NCI-H1694 (cell line): Measurements from ENCODE around the gene ACTN1.
"Not testable (repeated sequence)": the region's sequence is repeated elsewhere in the genome, so short reads cannot be mapped to it uniquely, and the experiment has no call there.

Source experiments
- DNase-seq: peaks from one replicate; lab custom pipeline; 2025; lab: John Stamatoyannopoulos, UW

The ACTN1 gene

GRCh38 chr14:68862954-68863594 lies 116.0 kb downstream of the ACTN1 start:
- peak; percentile 94 for DNase-seq

DNA sequence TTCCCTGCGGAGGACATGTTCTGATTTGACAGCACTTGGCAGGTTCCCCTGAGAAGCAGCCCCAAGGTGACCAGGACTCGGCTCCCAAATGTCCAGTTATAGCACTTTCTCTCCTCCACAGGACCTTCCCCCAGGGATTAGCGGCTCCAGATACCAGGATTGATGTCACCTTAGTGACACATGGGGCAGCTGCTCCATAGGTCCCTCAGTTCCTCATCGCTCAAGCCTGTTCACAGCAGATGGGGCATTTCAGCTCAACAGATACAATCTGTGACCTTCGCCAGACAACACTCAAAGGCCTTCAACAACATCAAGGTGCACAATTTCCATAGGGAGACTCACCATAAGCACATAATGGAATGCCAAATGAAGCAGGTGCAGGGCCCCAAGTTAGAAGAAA lies 118.3 kb downstream of the ACTN1 start:
- DNase-seq, result no peak

DNA sequence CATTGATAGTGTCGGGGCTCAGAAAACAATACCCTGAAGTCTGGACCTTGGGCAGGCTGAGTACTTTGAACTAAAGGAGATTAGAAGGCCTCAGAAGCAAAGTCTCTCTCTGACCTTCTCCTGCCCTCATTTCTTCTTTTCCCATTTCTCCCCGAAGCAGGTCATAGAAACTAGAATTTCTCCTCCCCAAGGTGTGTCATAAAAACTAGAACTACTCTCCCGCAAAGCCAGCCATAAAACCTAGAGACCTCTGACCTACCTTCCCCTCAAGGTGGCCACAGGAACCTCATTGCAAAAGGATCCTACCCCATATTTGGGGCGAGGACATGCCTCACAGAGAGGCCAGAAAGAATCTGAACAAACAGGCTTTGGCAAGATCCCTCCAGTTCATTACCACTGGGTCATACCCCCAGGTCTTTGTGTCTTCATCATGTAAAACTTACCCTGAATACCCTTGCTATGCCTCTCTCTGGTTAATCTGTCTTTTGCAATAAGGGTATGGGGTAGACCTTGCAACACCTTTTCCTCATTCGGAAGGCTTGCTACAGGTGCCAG lies 121.5 kb downstream of the ACTN1 start:
- DNase-seq, result no peak

GRCh38 chr14:68856572-68856971 lies 122.5 kb downstream of the ACTN1 start:
- no peak for DNase-seq

GRCh38 chr14:68854421-68854820 lies 124.7 kb downstream of the ACTN1 start:
- no peak for DNase-seq

DNA sequence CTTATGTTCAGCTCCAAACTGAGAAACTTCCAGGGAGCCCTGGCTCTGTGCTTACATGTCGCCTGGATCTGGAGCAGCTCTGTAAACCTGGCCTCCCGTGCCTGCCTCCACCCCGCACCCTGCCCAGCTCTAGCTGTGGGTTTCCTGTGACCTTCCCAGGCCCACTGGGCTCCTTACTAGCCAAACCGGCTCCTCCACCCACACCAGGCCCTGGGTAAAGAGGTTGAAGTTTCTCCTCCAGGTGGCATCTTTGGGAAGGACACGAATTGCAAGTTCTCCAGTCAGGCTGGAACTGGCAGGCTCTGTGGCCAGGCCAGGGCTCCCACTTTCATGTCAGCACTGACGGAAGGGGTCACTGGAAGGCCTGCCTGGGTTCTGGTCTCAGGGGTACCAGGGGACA lies 125.4 kb downstream of the ACTN1 start:
- DNase-seq, result no peak

- DNase-seq, result not testable (repeated sequence)
Observed at GRCh38 chr14:68852493-68852892, 126.6 kb downstream of the ACTN1 start.

GRCh38 chr14:68851078-68851477 lies 128.0 kb downstream of the ACTN1 start:
- DNase-seq, result no peak

DNA sequence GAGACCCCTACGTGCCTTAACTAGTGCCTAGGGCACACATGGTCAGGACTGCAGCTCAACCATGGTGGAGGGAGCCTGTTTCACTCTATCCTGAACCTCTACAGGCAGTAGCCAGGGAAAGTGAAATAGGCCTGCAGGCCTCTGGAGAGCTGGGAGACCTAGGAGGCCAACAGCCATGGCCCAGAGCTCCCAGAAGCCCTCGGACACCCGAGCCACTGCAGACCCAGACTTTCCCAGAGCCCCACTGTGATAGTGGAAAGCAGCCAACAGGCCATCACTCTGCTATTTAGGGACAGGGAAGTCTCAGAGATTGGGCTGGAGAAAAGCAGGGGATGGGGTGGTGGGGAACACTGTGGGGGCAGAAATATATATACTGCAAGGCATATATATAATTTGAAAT lies 129.7 kb downstream of the ACTN1 start:
- DNase-seq, result no peak

GRCh38 chr14:68848253-68848652 lies 130.8 kb downstream of the ACTN1 start:
- no peak for DNase-seq

DNA sequence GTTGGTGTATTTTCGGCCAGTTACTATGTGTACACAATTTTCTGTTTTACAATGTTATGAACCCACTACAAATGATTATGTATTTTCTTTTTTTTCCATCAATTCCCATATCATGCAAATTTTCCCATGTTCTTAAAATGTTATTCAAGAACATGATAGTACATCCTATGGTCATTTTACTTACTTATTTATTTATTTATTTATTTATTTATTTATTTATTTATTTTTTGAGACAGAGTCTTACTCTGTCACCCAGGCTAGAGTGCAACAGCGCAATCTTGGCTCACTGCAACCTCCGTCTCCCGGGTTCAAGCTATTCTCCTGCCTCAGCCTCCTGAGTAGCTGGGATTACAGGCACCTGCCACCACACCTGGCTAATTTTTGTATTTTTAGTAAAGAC lies 131.5 kb downstream of the ACTN1 start:
- DNase-seq, result not testable (repeated sequence)

GRCh38 chr14:68846466-68846865 lies 132.6 kb downstream of the ACTN1 start:
- DNase-seq, result no peak

- no peak for DNase-seq
Observed at GRCh38 chr14:68844210-68844545, 134.9 kb downstream of the ACTN1 start.

DNA sequence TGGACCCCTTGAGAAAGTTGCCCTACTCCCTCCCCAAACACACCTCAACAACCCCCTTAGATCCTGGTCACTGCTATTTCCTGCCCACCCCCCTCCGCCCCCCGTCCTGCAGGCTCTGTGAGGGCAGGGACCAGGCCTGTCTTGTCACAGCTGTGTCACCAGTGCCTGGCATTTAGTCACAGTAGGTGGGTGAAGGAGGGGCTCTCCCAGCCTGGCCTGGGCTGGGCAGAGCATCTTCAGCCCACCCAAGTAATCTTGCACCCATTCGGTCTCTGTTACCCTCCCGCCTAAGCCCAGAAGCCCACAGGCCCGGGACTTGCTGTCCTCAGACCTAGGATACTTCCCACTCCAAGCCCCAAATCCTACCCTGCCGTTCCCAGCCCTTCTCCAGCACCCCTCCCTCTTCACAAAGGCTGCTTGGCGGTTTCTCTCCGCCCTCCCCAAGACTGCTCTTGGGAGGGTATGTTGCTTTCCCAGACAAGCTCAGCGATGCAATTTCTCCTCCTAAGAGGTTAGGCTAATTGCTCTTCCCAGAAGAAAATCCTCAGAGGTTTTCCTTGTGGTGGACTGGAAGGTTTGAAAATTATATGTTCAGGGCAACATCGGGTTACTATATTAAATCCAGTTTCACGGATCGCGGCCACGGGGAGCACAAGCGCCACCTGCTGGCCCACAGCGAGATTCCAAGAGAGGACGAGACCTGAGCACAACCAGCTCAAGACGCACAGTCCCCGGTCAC lies 135.5 kb downstream of the ACTN1 start:
- DNase-seq, result peak; percentile 64

DNA sequence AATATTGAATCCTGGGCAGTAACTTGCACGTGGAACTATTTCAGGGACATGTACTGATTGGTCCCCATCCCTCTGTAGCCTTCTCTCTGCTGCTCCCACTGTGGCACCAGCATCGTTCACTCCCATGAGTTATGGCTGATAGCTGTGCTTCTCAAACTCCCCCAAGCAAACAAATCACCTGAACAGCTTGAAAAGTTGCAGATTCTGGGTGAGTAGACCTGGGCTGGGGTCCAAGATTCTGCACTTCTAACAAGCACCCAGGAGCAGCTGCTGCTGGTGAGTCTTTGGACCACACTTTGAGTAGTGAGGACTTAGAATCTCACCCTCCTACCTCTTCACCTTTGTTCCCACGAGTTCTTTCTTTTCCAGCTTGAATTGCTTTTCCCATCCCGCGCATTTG lies 136.8 kb downstream of the ACTN1 start:
- DNase-seq, result no peak

DNA sequence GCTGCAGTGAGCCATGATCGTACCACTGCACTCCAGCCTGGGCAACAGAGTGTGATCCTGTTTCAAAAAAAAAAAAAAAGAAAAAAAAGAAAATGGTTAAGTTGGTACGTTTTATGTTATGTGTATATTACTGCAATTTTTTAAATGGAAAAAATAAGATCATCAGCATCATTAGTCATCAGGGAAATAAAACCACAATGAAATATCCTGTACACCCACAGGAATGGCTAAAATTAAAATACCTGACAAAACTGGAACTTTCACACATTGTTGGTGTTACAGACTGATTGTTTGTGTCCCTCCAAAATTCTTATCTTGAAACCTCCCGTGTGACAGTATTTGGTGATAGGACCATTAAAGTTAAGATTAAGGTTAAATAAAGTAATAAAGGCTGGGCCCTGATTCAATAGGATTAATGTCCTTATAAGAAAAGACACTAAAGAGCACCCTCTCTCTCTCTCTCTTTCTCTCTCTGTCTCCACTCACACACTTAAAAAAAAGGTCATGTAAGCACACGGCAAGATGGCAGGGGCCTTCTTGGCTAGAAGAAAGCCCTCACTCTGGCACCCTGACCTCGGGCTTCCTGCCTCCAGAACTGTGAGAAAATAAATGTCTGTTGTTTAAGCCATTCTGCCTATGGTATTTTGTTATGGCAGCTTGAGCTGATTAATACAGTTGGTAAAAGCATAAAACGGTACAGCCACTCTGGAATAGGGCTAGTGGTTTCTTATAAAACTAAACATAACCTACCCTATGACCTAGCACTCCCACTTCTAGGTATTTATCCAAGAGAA lies 137.9 kb downstream of the ACTN1 start:
- no peak for DNase-seq

DNA sequence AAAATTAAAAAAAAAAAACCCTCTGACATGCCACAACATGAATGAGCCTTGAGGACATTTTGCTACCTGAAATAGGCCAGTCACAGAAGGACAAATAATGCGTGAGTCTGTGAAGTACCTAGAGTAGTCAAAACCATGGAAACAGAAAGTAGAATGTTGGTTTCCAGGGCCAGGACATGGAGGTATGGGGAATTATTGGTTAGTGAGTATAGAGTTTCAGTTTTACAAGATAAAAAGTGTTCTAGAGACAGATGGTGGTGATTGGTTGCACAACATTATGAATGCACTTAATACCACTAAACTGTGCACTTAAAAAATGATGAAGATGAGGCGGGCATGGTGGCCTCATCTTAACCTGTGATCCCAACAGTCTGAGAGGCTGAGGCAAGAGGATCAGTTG lies 138.6 kb downstream of the ACTN1 start:
- no peak for DNase-seq

- no peak for DNase-seq
Observed at GRCh38 chr14:68836082-68836481, 143.0 kb downstream of the ACTN1 start.

- DNase-seq, result no peak
Observed at GRCh38 chr14:68834816-68835215, 144.3 kb downstream of the ACTN1 start.

DNA sequence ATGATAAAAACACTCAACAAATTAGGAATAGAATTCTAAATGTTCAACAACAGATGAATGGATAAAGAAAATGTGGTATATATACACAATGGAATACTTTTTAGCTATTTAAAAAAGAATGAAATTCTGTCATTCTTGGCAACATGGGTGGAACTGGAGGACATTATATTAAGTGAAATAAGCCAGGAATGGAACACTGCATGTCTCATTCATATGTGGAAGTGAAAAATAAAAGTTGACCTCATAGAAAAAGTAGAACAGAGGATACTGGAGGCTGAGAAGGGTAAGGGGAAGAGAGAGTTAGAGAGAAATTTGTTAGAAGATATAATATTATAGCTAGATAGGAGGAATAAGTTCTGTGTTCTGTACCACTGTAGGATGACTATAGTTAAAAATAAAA lies 150.4 kb downstream of the ACTN1 start:
- no peak for DNase-seq

- no peak for DNase-seq
Observed at GRCh38 chr14:68825729-68826128, 153.4 kb downstream of the ACTN1 start.

DNA sequence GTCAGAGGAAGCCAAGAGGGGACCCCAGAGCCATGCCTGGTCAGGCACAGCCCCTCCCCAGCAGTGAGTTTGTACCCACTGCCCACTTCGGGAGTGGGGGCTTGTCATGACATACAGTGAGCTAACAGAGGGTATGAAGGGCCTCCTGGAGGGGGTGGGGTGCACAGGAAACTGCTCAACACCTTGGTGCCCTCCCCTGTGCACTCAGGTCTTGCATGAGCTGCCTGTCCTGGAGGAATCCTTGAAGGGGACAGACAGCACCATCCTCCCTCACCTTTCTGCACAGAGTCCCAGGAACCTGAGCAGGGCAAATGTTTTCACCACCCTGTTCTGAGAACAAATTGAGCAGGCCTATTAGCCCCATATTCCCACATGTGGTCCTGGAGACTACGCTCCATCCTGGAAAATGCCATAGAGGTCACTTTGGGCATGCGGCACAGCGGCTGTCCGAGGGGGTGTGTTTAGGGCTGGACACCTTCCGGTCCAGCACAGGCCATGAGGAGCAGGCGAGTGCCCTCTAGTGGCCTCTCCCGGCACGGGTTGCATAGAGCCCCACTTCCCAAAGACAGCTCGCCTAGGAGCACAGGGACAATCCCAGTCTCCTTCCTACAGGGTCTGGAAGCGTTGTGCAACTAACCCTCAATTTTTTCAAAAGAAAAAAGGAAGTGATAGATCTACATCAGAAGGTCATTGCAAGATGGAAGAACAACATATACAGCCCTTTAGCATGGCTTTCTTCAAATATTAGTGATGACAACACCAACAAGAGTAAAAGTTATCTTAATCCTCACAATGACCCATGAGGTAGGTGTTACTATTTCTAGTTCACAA lies 154.4 kb downstream of the ACTN1 start:
- DNase-seq, result peak; percentile 26
